Measurements from ENCODE around the gene RTKN. TPM values are rescaled to one million over a fixed set of nuclear protein-coding genes. Genes with fewer than 3 reads are reported as not detected.

RTKN gene
- total and polyA plus RNA-seq, 2 of the 13 experiments (the other 11 are each of a cell fraction or from before 2014, with no cell fraction given) = 159 to 166 TPM

DNA sequence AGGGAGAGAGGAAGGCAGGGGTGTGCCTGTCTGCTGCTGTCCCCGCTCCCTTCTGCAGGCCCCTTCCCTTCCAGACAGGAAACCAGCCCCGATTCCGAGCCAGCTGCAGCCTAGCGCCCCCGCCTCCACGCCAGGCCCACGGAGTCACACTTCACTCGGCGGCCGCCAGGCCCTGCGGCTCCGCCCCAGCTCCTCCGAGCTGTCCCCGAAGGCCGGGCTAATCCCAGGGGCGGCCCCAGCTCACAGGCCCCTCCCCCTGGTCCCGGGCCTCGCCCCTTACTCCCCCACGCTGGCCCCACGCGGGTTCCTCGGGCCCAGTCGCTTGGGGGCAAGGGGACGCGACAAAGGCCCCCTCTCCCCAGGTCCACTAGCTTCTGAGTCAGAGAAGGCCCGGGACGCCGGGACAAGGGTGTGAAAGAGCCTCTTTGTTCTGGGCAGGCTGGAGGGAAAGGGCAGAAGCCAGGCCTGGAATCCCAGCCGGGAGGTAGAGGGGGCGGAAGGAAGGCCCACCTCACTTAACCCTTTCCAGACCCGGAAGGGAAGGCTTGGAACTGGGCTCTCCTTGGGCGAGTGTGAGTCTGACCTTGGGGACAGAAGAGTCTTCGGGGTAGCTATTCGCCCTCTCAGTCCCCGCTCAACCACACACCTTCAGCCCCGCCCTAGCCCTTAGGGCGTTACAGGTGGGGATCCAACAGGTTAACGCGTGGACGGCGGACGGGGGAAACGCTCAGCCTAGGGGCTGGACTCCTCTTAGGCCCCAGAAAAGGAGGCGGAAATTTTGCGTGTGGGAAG lies 1.2 kb downstream of the RTKN start (continued):
- TF ChIP-seq, protein P1, sequence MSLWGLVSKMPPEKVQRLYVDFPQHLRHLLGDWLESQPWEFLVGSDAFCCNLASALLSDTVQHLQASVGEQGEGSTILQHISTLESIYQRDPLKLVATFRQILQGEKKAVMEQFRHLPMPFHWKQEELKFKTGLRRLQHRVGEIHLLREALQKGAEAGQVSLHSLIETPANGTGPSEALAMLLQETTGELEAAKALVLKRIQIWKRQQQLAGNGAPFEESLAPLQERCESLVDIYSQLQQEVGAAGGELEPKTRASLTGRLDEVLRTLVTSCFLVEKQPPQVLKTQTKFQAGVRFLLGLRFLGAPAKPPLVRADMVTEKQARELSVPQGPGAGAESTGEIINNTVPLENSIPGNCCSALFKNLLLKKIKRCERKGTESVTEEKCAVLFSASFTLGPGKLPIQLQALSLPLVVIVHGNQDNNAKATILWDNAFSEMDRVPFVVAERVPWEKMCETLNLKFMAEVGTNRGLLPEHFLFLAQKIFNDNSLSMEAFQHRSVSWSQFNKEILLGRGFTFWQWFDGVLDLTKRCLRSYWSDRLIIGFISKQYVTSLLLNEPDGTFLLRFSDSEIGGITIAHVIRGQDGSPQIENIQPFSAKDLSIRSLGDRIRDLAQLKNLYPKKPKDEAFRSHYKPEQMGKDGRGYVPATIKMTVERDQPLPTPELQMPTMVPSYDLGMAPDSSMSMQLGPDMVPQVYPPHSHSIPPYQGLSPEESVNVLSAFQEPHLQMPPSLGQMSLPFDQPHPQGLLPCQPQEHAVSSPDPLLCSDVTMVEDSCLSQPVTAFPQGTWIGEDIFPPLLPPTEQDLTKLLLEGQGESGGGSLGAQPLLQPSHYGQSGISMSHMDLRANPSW (CRISPR knock-in tag; IDR thresholded peaks at IDR 0.05; ENCODE audit: borderline replicate concordance) = no peak
- TF ChIP-seq ZNF17 (CRISPR knock-in tag; IDR thresholded peaks at IDR 0.05) = no peak; the same call in 1 of the 2 replicates
- peak; percentile 89 for TF ChIP-seq NKX3-1 (CRISPR knock-in tag; IDR thresholded peaks at IDR 0.05)
- TF ChIP-seq, protein P2, sequence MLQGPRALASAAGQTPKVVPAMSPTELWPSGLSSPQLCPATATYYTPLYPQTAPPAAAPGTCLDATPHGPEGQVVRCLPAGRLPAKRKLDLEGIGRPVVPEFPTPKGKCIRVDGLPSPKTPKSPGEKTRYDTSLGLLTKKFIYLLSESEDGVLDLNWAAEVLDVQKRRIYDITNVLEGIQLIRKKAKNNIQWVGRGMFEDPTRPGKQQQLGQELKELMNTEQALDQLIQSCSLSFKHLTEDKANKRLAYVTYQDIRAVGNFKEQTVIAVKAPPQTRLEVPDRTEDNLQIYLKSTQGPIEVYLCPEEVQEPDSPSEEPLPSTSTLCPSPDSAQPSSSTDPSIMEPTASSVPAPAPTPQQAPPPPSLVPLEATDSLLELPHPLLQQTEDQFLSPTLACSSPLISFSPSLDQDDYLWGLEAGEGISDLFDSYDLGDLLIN (CRISPR knock-in tag; IDR thresholded peaks at IDR 0.05; ENCODE audit: borderline replicate concordance) = peak; percentile 33; the same call in 1 of the 2 replicates
- TF ChIP-seq, protein P3, sequence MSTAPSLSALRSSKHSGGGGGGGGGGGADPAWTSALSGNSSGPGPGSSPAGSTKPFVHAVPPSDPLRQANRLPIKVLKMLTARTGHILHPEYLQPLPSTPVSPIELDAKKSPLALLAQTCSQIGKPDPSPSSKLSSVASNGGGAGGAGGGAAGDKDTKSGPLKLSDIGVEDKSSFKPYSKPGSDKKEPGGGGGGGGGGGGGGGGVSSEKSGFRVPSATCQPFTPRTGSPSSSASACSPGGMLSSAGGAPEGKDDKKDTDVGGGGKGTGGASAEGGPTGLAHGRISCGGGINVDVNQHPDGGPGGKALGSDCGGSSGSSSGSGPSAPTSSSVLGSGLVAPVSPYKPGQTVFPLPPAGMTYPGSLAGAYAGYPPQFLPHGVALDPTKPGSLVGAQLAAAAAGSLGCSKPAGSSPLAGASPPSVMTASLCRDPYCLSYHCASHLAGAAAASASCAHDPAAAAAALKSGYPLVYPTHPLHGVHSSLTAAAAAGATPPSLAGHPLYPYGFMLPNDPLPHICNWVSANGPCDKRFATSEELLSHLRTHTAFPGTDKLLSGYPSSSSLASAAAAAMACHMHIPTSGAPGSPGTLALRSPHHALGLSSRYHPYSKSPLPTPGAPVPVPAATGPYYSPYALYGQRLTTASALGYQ (CRISPR knock-in tag; IDR thresholded peaks at IDR 0.05) = peak; percentile 86
- 0 out of 2 replicates have a peak, but pooled peaks have one; percentile 19 for TF ChIP-seq NFIB (CRISPR knock-in tag; IDR thresholded peaks at IDR 0.05; ENCODE audit: borderline replicate concordance)
- TF ChIP-seq, protein P4, sequence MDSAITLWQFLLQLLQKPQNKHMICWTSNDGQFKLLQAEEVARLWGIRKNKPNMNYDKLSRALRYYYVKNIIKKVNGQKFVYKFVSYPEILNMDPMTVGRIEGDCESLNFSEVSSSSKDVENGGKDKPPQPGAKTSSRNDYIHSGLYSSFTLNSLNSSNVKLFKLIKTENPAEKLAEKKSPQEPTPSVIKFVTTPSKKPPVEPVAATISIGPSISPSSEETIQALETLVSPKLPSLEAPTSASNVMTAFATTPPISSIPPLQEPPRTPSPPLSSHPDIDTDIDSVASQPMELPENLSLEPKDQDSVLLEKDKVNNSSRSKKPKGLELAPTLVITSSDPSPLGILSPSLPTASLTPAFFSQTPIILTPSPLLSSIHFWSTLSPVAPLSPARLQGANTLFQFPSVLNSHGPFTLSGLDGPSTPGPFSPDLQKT (CRISPR knock-in tag; IDR thresholded peaks at IDR 0.05; ENCODE audit: borderline replicate concordance) = no peak
- no peak for TF ChIP-seq ZNF234 (CRISPR knock-in tag; conservative IDR thresholded peaks at IDR 0.05)
- TF ChIP-seq, protein P5, sequence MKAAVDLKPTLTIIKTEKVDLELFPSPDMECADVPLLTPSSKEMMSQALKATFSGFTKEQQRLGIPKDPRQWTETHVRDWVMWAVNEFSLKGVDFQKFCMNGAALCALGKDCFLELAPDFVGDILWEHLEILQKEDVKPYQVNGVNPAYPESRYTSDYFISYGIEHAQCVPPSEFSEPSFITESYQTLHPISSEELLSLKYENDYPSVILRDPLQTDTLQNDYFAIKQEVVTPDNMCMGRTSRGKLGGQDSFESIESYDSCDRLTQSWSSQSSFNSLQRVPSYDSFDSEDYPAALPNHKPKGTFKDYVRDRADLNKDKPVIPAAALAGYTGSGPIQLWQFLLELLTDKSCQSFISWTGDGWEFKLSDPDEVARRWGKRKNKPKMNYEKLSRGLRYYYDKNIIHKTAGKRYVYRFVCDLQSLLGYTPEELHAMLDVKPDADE (CRISPR knock-in tag; IDR thresholded peaks at IDR 0.05) = no peak
- TF ChIP-seq HOXA7 (CRISPR knock-in tag; IDR thresholded peaks at IDR 0.05) = no peak
- peak; percentile 89 for TF ChIP-seq ZSCAN29 (CRISPR knock-in tag; conservative IDR thresholded peaks at IDR 0.05)
- TF ChIP-seq, protein P6, sequence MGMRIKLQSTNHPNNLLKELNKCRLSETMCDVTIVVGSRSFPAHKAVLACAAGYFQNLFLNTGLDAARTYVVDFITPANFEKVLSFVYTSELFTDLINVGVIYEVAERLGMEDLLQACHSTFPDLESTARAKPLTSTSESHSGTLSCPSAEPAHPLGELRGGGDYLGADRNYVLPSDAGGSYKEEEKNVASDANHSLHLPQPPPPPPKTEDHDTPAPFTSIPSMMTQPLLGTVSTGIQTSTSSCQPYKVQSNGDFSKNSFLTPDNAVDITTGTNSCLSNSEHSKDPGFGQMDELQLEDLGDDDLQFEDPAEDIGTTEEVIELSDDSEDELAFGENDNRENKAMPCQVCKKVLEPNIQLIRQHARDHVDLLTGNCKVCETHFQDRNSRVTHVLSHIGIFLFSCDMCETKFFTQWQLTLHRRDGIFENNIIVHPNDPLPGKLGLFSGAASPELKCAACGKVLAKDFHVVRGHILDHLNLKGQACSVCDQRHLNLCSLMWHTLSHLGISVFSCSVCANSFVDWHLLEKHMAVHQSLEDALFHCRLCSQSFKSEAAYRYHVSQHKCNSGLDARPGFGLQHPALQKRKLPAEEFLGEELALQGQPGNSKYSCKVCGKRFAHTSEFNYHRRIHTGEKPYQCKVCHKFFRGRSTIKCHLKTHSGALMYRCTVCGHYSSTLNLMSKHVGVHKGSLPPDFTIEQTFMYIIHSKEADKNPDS (CRISPR knock-in tag; IDR thresholded peaks at IDR 0.05) = peak; percentile 84; the same call in 1 of the 2 replicates
- peak; percentile 85 for TF ChIP-seq ZNF235 (CRISPR knock-in tag; IDR thresholded peaks at IDR 0.05; ENCODE audit: borderline replicate concordance)
- no peak for TF ChIP-seq JUNB (CRISPR knock-in tag; IDR thresholded peaks at IDR 0.05; ENCODE audit: borderline replicate concordance)
- TF ChIP-seq U2AF2 (IDR thresholded peaks at IDR 0.05; ENCODE audit: low read depth, low read length) = peak; percentile 40; the same call in 1 of the 2 replicates
- TF ChIP-seq CENPT (CRISPR knock-in tag; IDR thresholded peaks at IDR 0.05; ENCODE audit: low read depth) = peak; percentile 70; the same call in 1 of the 2 replicates
- TF ChIP-seq ZNF720 (CRISPR knock-in tag; IDR thresholded peaks at IDR 0.05) = no peak
- TF ChIP-seq SMAD3 (CRISPR knock-in tag; IDR thresholded peaks at IDR 0.05) = peak; percentile 87; the same call in 1 of the 2 replicates
